BE2C (cell line): ENCODE data around the gene SPDL1.

Source experiments
- DNase-seq: peaks from one replicate; pipeline ENCODE4 v3.0.0-alpha.2; 2020
- H3K27me3 ChIP-seq: fragments of 250-450 bp; sonication (Bioruptor Pico); 2 replicates; pipeline ENCODE4 v1.5.1; 2020; ENCODE audit warnings: mild to moderate bottlenecking
- H3K36me3 ChIP-seq: fragments of 250-450 bp; sonication (Bioruptor Pico); 2 replicates; pipeline ENCODE4 v1.5.1; 2020; ENCODE audit warnings: mild to moderate bottlenecking
- H3K4me1 ChIP-seq: fragments of 250-450 bp; sonication (Bioruptor Pico); 2 replicates; pipeline ENCODE4 v1.5.1; 2020
- H3K4me3 ChIP-seq: 2 replicates; pipeline ENCODE4 v1.5.1; 2011; ENCODE audit warnings: low read depth, low read length
- H3K9me3 ChIP-seq: fragments of 250-450 bp; sonication (Bioruptor Pico); 2 replicates; pipeline ENCODE4 v1.5.1; 2020
- CTCF ChIP-seq: IDR thresholded peaks from 2 replicates; pipeline ENCODE4 v1.5.1; 2012; ENCODE audit warnings: mild to moderate bottlenecking, low read depth, low read length

Gene SPDL1

GRCh38 chr5:169574134-169574646, 9.4 kb upstream of the SPDL1 start:
- DNase-seq: no peak
- Histone ChIP-seq H3K4me1 (no peaks in the 10 kb centered on the region), H3K4me3 (no peak overlapping the region), H3K27me3 (peaks cover 9% of the 10 kb centered on the region; the same call in 1 of the 2 replicates), H3K36me3 (no peaks in the 10 kb centered on the region), H3K9me3 (no peaks in the 10 kb centered on the region)
- no peak for TF ChIP-seq CTCF

- DNase-seq: no peak
- TF ChIP-seq CTCF: no peak
- Histone ChIP-seq H3K36me3 (no peaks in the 10 kb centered on the region), H3K27me3 (no peaks in the 10 kb centered on the region), H3K4me1 (no peaks in the 10 kb centered on the region; the same call in 1 of the 2 replicates), H3K9me3 (no peaks in the 10 kb centered on the region), H3K4me3 (no peak overlapping the region)
These were observed 7.4 kb upstream of the SPDL1 start for GRCh38 chr5:169576181-169576598.

GRCh38 chr5:169577951-169578350, 5.6 kb upstream of the SPDL1 start:
- Histone ChIP-seq H3K4me1 (peaks cover 6% of the 10 kb centered on the region), H3K4me3 (no peak overlapping the region), H3K27me3 (no peaks in the 10 kb centered on the region), H3K36me3 (no peaks in the 10 kb centered on the region), H3K9me3 (no peaks in the 10 kb centered on the region)
- no peak for DNase-seq
- peak; percentile 61 for TF ChIP-seq CTCF

GRCh38 chr5:169580964-169581363, 2.6 kb upstream of the SPDL1 start:
- Histone ChIP-seq H3K4me1 (peaks cover 6% of the 10 kb centered on the region), H3K36me3 (no peaks in the 10 kb centered on the region), H3K27me3 (no peaks in the 10 kb centered on the region), H3K9me3 (no peaks in the 10 kb centered on the region), H3K4me3 (no peak overlapping the region)
- no peak for TF ChIP-seq CTCF
- DNase-seq: no peak

- DNase-seq: peak; percentile 74
- peak; percentile 91 for TF ChIP-seq CTCF
- peaks cover 6% of the 10 kb centered on the region for H3K4me1 ChIP-seq
- H3K9me3 ChIP-seq: no peaks in the 10 kb centered on the region
- H3K27me3 ChIP-seq: no peaks in the 10 kb centered on the region
- no peak overlapping the region for H3K4me3 ChIP-seq
- H3K36me3 ChIP-seq: no peaks in the 10 kb centered on the region
These were observed 1.9 kb upstream of the SPDL1 start for GRCh38 chr5:169581580-169582227.

- Histone ChIP-seq H3K4me3 (peak overlapping the region; percentile 84), H3K4me1 (peaks cover 6% of the 10 kb centered on the region), H3K36me3 (no peaks in the 10 kb centered on the region), H3K27me3 (no peaks in the 10 kb centered on the region), H3K9me3 (no peaks in the 10 kb centered on the region)
- no peak for DNase-seq
- TF ChIP-seq CTCF: no peak
These were observed 511 bp upstream of the SPDL1 start for GRCh38 chr5:169583101-169583423.
